ENCODE measurements around the gene CRTAC1. TPM values are rescaled to one million over a fixed set of nuclear protein-coding genes. Genes with fewer than 3 reads are reported as not detected.
A peak's percentile ranks its signal among the peaks of the same experiment; 100 is the strongest.

CRTAC1 gene
- total RNA-seq (under 1 TPM; 0.14 to 0.25 TPM), polyA plus RNA-seq (under 1 TPM; 0.28 to 0.33 TPM)

- 3% methylated on average over 86 of the region's 86 CpGs for WGBS
- H3K27me3 ChIP-seq (ENCODE audit: control insufficient read depth in 4 of 4, insufficient read depth in 4 of 4, low read length in 3 of 4): peaks cover 0 to 25% (median 9%) of the 10 kb centered on the region in 4 donors
- H3K4me1 ChIP-seq (ENCODE audit: control insufficient read depth in 4 of 4, insufficient read depth in 4 of 4, low read length in 3 of 4): peaks cover 10 to 18% (median 12%) of the 10 kb centered on the region in 4 donors
- no peaks in the 10 kb centered on the region for H3K36me3 ChIP-seq (ENCODE audit: control insufficient read depth in 4 of 4, insufficient read depth in 3 of 4, low read depth in 1 of 4, low read length in 3 of 4)
- H3K9me3 ChIP-seq (ENCODE audit: control insufficient read depth in 4 of 4, low read length in 3 of 4): no peaks in the 10 kb centered on the region
- H3K4me3 ChIP-seq (ENCODE audit: low read depth in 1 of 3, low read length in 3 of 3): peak within 1 kb of the TSS in 1 of 3 donors; percentile 29
- TF ChIP-seq REST (IDR thresholded peaks at IDR 0.05) (no peak), FOXA2 (IDR thresholded peaks at IDR 0.05) (no peak), HNF4G (IDR thresholded peaks at IDR 0.05) (no peak), GABPA (IDR thresholded peaks at IDR 0.05 in 1 of 2, conservative IDR thresholded peaks at IDR 0.05 in 1 of 2) (no peak), YY1 (IDR thresholded peaks at IDR 0.05) (no peak), NR2F2 (IDR thresholded peaks at IDR 0.05) (no peak), TAF1 (conservative IDR thresholded peaks at IDR 0.05) (no peak), ZBTB33 (IDR thresholded peaks at IDR 0.05) (no peak), JUND (IDR thresholded peaks at IDR 0.05) (no peak), ATF3 (IDR thresholded peaks at IDR 0.05) (no peak), SP1 (IDR thresholded peaks at IDR 0.05) (no peak), RXRA (IDR thresholded peaks at IDR 0.05) (no peak), MAX (IDR thresholded peaks at IDR 0.05) (no peak), HNF4A (conservative IDR thresholded peaks at IDR 0.05) (no peak), CTCF (IDR thresholded peaks at IDR 0.05; ENCODE audit: low read depth, low read length, missing input control) (no peak), FOXA1 (IDR thresholded peaks at IDR 0.05) (no peak), RAD21 (IDR thresholded peaks at IDR 0.05) (no peak), EGR1 (IDR thresholded peaks at IDR 0.05; ENCODE audit: low read depth in 2 of 2) (no peak)
- no peak within 1 kb of the TSS for H3K9ac ChIP-seq (ENCODE audit: low read depth in 1 of 2, low read length in 2 of 2)
- H3K27ac ChIP-seq (ENCODE audit: low read depth in 1 of 2, low read length in 2 of 2): no peak within 1 kb of the TSS
- DNase-seq (ENCODE audit: low spot score): no peak
These were observed at the start of gene CRTAC1 for GRCh38 chr10:98030093-98030821. TSS of gene CRTAC1 (minus strand) at chr10:98030621. CDS start at chr10:98030472, 149 bp downstream.

All from liver (tissue), 9 donors.